GM12875 (cell line): ENCODE data around the gene MAP6.

ENCODE experiments used
- H3K4me3 ChIP-seq: one replicate; pipeline ENCODE4 v1.5.1; 2011; ENCODE audit warnings: low read depth, low read length, control low read depth
- CTCF ChIP-seq: IDR thresholded peaks from 2 replicates; pipeline ENCODE4 v1.5.1; 2011; ENCODE audit warnings: low read depth, mild to moderate bottlenecking, control low read depth, inconsistent platforms, low read length, moderate library complexity, borderline replicate concordance; ENCODE audit not compliant: insufficient read depth

MAP6 gene

DNA sequence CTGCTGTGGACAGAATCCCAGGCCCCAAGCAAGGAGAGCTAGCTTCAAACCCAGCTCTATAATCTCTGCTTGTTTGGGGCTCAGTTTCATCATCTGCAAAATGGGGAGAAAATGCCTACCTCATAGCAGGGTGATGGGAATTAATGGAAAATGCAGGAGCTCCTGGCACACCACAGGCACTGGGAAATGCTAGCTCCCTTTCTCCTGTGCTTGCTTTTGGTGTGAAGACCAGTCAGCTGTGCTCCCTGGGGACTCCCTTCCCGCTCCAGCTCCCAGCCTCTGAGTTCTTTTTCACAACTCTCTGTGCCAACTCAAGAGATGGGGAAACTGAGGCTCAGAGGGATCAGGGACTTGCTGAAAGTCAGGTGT lies 115.0 kb downstream of the MAP6 start:
- no peak for TF ChIP-seq CTCF

GRCh38 chr11:75553182-75553581 lies 115.7 kb downstream of the MAP6 start:
- no peak overlapping the region for H3K4me3 ChIP-seq
- TF ChIP-seq CTCF = no peak

More for the DNA sequence above, 115.0 kb downstream of the MAP6 start:
- H3K4me3 ChIP-seq = no peak overlapping the region

DNA sequence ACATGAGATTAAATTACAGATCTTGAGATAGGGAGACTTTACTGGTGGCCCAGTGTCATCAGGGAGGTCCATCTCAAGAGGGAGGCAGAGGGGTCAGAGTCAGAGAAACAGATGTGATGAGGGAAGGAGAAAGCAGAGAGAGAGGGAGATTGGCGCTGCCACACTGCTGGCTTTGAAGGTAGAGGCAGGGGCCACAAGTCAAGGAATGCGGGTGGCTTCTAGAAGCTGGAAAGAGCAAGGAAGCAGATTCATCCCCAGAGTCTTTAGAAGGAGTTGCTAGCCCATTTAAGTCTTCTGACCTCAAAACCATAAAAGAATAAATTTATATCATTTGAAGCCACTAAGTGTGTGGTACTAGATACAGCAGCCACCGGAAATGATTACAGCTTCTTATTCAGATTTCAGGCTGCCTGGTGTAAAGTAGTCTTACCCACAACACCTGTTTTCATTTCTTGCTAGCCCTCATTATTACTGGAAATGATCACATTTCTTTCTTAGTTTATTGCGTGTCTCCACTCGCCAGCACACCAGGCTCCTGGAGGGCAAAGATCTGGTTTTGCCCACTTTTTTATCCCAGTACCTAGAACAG lies 119.4 kb downstream of the MAP6 start:
- H3K4me3 ChIP-seq = no peak overlapping the region
- no peak for TF ChIP-seq CTCF

- no peak for TF ChIP-seq CTCF
- no peak overlapping the region for H3K4me3 ChIP-seq
These were observed 120.1 kb downstream of the MAP6 start for GRCh38 chr11:75548595-75549272.

- TF ChIP-seq CTCF = peak; percentile 68
- no peak overlapping the region for H3K4me3 ChIP-seq
These were observed 121.2 kb downstream of the MAP6 start for GRCh38 chr11:75547617-75548058.

DNA sequence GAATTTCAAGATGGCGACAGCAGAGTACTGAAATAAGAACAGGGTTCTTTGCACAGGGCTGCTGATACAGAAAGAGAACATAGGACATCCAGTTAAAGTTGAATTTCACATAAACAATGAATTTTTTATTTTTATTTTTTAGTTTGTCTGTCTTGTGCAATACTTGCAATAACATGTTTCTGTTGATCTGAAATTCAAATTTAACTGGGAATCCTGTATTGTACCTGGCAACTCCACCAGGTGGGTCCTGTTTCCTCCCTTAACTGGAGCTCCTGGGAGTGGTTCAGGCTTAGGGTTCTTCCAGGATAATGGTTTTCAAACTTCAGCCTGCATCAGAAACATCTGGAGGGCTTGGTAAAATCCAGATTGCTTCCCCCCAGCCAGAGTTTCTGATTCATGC lies 121.7 kb downstream of the MAP6 start:
- H3K4me3 ChIP-seq = no peak overlapping the region
- TF ChIP-seq CTCF = no peak

DNA sequence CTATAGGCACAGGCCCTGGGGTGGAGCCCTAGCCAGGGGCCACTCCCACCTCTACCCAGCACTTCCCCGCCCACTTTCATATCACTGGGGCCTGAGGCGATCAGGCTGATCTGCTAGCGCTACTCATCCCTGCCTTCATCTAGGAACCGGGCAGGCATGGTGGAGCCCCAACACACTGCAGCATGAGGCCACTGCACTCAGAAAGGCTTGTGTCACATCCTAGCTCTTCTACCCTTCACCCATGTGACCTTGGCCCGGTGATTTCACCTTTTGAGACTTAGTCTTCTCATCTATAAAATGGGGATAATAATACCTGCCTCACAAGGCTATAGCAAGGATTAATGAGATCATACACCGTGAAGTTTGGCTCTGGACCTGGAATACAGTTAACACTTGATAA lies 125.0 kb downstream of the MAP6 start:
- no peak for TF ChIP-seq CTCF
- no peak overlapping the region for H3K4me3 ChIP-seq
